DND-41 (cell line): Measurements from ENCODE around the gene COPRS.

Experiments used
- EZH2 ChIP-seq: IDR thresholded peaks from 3 replicates; pipeline ENCODE4 v1.6.1; 2012; ENCODE audit warnings: borderline replicate concordance, low read depth, mild to moderate bottlenecking, moderate library complexity, low read length, inconsistent platforms; ENCODE audit not compliant: severe bottlenecking
- TF ChIP-seq, protein P1 (sequence below): IDR thresholded peaks from 2 replicates; pipeline ENCODE4 v1.5.1; 2012; ENCODE audit warnings: borderline replicate concordance, low read length, moderate library complexity, mild to moderate bottlenecking; ENCODE audit not compliant: poor library complexity, severe bottlenecking; ENCODE audit errors: extremely low read depth

DNA sequence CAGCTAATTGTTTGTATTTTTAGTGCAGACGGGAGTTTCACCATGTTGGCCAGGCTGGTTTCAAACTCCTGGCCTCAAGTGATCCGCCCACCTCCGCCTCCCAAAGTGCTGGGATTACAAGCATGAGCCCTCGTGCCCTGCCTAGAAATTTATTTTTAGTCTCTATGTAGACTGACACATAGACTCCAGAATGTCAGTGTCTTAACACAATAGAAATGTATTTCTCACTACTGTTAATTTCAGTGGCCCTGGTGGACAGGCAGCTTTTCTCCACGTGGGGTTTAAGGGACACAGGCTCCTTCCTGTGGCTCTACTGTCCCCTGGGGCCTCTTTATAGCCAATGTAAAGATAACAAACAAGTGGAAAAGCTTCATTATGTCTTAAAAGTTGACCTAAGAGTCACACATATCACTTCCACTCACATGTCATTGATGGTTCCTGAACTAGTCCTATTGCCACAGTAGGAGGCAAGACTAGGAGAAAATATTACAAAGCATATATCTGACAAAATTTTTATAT lies 43.8 kb downstream of the COPRS start:
- TF ChIP-seq, protein P1, sequence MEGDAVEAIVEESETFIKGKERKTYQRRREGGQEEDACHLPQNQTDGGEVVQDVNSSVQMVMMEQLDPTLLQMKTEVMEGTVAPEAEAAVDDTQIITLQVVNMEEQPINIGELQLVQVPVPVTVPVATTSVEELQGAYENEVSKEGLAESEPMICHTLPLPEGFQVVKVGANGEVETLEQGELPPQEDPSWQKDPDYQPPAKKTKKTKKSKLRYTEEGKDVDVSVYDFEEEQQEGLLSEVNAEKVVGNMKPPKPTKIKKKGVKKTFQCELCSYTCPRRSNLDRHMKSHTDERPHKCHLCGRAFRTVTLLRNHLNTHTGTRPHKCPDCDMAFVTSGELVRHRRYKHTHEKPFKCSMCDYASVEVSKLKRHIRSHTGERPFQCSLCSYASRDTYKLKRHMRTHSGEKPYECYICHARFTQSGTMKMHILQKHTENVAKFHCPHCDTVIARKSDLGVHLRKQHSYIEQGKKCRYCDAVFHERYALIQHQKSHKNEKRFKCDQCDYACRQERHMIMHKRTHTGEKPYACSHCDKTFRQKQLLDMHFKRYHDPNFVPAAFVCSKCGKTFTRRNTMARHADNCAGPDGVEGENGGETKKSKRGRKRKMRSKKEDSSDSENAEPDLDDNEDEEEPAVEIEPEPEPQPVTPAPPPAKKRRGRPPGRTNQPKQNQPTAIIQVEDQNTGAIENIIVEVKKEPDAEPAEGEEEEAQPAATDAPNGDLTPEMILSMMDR, result no peak
- TF ChIP-seq EZH2, result no peak
